HG03460 (cell line): ENCODE data around the gene MICAL1.

ENCODE experiments used
- ATAC-seq: cut with Tn5 transposase; IDR thresholded peaks from one replicate; pipeline ENCODE4 v1.9.1; 2021; ENCODE audit not compliant: unreplicated experiment

Gene MICAL1

GRCh38 chr6:109456111-109456583 lies 575 bp upstream of the MICAL1 start:
- peak; percentile 2 for ATAC-seq

DNA sequence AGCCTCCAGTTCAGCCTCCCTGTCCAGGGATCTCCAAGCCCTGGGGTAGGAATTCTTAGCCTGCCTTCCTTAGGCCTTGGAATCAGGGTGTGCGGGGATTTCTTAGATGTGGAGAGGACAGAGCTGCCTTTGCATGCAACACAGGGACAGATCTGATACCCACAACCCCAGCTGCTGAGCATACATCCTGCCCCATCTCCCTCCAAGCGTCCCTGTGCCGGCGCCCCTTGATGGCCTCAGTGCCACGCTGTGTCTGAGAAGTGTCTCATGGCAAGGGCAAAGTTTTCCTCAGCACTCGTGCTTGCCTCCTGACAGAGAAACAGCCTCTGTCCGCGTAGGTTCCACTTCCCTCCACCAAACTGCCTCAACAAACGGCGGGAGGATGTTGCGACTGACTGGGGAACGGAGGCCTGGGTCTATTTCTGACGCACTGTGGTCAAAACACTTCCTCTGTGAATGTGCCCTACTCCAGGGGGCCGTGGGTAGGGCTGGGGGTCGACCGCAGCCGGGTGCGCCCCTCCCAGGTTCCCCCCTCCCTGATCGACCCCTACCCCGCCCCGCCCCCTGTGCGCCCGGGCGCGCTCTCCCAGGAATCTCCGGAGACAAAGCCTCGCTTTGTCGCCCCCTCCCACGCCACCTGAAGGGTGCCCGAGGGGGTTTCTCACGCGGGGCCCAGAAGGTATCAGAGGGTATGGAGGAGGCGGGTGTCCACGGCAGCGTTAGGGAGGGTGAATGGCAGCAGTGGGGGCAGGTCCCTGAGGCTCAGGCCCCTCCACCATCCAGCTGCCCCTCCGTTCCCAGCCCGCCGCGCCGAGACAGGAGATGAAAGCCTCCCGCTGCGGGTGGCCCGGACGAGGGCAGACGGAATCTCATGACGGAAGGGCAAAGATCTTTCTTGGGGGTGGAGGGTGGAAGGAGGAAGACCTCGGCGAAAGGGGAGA lies 806 bp downstream of the MICAL1 start:
- peak; percentile 33 for ATAC-seq

DNA sequence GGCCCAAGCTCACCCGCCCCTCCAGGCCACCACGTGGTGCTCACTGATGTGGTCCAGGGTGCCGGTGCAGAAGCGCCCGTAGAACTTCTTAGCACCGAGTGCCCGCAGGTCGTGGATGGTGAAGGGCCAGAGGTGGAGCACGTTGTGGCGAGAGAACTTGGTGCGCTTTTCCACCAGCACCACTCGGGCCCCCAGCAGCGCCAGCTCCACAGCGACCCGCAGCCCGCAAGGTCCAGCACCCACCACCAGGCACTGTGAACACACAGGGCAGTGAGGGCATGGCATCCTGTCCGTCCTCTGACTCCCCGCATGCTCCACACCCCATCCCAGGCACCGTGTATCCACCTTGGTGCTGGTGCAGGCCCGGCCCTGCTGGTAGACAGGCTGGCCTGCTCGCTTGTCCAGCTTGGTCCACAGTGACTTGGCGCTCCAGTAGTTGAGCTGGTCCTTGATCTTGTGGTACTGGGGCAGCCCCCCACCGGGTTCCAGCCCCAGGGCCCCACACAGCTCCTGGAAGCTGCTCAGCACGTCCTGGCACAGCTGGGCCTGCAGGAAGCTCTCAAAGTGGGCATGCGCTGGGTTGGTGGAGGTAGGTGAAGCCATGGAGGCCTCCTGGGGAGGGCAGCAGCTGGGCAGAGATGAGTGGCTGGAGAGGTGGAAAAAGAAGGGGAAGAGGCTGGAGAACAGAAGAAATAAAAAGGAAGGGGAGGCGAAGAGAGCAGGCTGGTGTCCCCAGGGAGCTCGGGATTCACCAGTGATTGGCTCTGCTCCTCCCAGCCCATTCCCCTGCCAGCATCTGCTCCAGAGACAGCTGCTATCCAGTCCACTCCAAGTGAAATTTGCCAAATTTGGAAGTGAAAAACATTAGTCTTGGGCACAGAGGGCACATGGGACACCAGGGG lies 1.7 kb downstream of the MICAL1 start:
- no peak for ATAC-seq

- ATAC-seq = no peak
Observed at GRCh38 chr6:109453156-109453555, 2.4 kb downstream of the MICAL1 start.

DNA sequence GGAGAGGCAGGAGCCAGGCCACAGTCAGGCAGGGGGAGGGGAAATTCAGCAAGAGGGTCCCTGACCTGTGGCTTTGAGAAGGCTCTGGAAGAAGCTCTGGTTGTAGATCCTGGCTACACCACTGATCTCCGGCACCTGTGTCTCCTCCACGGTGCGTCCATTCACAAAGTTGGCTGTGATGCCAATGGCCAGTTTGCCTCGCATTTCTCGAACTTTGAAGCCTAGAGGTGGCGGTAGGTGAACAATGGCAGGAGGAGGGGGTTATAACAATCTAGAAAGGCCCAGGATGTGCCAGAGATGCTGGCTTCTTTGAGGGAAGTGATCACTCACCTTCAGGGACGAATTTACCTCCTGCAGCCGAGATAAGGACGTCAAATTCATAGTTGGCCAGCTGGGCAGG lies 3.4 kb downstream of the MICAL1 start:
- ATAC-seq = no peak

- no peak for ATAC-seq
Observed at GRCh38 chr6:109451376-109451775, 4.2 kb downstream of the MICAL1 start.

DNA sequence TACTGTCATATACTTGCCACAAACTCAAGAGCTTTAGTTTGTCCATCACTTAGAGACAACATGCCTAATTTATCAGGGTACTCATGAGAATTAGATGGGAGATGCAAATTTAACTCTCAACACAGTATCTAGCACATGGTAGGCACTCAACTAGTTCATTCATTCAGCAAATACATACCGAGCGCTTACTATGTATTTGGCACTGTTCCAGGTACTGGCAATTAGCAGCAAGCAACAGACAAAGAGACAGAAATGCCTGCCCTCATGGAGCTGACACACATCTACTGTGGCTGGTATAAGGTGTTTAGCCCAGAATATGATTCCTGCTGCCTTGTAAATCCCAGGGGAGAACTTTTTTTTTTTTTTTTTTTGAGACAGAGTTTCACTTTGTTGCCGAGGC lies 4.8 kb downstream of the MICAL1 start:
- no peak for ATAC-seq

DNA sequence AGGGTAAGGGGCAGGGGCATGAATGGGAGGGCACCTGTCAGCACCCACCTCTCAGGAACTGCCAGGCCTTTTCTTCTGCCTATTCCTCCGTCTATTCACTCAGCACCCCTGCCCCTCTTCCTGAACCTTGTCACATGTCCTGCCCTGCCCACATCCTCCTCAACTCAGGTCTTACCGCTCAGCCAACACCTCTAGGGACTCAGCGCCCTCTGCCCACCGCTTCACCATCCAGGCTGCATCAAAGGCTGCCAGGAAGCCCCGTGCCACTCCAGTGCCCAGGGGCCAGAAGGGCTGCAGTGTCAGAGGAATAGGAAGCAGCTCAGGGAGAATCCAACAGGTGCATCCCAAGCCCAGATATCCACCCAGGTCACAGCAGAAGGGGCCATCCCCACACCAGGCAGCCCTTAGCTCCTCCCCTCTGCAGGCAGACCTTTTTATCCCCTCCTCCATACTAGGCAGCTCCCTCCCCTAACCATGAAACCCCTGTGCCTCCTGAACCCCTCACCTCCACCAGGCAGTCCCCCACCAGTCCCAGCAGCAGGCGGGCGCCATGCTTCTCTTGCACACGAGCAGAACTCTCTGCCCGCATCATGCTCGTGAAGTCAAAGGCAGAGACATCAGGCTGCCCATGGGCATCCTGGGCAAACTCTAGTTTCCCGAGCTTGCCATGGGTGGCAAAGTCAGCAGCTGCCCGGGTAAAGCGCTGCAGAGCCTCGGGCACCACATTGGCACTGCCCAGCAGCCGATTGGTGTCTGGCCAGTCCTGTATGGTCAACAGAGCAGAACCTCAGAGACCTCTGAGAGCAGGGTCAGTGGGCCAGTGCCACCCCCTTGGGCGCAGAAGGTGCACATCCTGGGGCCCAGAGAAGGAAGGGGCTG lies 5.5 kb downstream of the MICAL1 start:
- no peak for ATAC-seq

DNA sequence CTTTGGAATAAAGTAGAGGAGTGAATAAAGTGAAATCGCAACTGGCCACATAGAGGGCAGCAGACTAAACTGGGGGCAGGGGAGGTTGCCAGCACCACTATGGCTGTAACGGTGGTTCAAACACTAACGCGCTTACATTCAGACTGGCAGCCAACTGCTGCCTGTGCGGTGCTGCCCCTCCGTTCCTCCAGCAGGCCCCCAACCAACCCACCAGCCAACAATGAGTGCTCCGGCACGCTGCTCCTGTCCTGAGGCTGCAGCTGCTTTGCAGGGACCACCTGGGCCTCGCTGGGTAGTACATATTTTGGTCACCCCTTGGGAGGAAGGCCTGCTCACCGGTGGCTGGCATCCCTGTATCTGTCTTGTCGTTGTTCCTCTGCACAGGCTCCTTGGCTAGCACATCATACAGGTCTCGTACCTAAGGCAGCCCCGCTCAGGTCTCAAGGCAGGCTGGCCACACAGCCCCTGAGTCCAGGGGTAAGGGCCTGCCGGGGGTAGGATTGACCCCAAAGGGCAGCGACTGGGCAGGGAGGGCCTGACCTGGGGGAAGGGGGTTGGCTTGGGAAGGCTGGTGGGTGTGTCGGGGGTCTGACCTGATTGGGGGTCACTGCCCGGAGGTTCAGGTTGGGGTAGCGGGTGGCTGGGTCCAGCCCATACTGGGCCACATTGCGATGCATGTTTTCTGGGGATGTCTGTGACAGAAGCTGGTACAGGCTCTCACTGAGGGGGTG lies 6.3 kb downstream of the MICAL1 start:
- ATAC-seq = no peak

DNA sequence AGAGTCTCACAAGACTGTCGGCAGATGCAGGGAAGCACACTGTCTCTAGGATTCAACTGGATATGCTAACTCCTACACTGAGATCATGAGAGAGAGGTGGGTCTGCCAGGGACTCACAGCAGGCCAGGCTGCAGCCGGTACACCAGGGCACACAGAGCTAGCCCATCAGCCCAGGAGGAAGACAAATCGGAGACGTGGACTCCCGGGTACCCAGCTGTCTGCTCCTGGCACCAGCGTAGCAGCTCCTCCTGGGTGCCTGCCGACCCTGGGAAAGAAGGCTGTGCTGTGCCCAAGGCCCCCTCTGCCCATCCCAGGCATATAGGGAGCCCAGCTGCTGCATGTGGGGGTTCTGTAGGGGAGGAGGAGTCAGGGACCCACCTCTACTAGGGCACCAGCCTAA lies 7.0 kb downstream of the MICAL1 start:
- ATAC-seq = no peak

GRCh38 chr6:109447878-109448555 lies 7.6 kb downstream of the MICAL1 start:
- no peak for ATAC-seq

DNA sequence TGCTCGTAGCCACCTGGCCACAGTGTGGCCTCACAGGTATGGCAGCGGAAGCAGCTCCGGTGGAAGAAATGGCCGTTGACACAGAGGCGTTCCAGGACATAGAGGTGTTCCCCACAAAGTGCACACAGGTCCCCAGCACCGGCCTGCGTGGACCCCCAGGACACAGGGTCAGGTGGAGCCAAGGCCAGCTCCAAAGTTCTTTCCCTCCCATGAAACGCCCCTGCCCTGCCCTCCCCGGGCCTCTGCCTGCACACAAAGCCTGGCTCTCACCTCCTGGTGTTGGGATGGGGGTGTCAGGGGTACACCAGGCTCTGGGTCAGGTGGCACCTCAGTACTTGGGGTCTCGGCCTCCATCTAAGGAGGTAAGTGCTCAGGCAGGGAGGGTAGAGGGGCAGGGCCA lies 8.5 kb downstream of the MICAL1 start:
- ATAC-seq = no peak

DNA sequence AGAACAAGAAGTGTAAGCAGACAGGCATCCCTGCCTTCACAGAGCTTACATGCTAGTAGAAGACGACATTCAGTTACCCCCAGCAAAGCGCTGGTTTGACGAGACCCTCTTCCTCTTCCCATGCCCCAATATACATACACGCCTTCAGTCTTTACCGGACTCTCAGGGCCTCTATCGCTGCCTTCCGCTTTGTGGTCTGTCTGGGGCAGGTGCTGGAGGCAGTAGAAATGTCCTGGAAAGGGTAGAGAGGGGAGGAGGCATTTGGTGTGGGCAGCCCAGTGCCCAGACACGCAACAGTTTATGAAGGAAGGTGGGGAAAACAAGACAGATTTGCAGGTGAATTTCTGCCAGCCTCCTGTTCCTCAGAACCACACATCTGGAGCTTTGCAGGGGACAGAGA lies 9.0 kb downstream of the MICAL1 start:
- no peak for ATAC-seq

DNA sequence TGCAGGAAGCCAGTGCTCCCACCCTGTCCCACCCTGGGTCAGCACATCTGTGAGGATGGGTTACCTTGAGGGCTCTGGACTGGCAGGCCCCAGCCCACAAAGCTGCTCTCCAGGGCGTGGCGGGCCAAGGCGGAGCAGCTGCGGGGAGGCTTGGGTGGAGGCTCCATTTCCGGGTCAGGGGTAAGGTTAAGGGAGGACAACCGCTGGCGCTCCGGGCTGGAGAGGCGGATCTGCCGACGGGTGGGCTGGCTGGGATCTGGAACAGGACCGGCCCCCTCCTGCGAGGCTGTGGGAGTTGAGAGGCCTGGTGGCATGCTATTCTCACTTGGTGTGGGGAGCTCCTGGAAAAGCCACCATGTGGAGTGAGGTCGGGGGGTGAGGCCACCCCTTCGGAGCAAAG lies 9.5 kb downstream of the MICAL1 start:
- no peak for ATAC-seq

DNA sequence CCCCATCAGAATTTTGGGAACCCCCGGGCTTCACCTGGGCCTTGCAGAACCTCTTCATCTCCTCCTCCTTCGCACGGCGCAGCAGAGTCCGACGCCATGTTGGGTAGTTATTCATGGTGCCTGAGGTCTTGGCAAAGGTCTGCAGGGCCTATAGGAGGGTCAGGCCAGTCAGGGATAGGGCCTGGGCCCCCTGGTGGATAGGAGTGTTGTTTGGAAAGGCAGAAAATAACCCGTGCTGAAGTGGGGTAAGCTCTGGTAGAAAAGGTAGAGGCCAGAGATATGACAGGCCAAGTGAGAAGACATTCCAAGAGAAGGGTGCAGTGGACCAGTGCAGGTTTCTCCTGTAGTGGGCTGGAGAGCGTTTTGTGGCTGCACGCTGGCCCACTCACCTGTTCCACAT lies 10.2 kb downstream of the MICAL1 start:
- no peak for ATAC-seq

GRCh38 chr6:109443425-109443950 lies 12.1 kb downstream of the MICAL1 start:
- ATAC-seq = no peak

DNA sequence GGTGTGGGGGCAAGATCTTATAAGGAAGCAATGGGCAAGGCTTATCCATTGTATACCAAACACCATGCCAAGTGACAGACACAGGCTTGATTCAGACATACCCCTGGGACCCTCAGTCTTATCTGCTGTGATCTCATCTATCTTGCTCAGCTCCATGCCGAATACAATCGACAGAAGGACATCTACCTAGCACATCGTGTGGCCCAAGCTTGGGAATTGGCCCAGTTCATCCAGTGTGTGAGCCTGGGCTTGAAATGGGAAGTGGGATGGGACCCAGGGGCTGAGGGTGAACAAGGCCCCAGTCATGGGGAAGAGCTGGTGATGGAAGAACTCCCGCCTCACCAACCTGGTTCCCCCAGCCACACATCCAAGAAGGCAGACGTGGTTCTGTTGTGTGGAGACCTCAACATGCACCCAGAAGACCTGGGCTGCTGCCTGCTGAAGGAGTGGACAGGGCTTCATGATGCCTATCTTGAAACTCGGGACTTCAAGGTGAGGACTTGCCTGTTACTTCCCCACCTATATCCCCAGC lies 13.1 kb downstream of the MICAL1 start:
- ATAC-seq = no peak

DNA sequence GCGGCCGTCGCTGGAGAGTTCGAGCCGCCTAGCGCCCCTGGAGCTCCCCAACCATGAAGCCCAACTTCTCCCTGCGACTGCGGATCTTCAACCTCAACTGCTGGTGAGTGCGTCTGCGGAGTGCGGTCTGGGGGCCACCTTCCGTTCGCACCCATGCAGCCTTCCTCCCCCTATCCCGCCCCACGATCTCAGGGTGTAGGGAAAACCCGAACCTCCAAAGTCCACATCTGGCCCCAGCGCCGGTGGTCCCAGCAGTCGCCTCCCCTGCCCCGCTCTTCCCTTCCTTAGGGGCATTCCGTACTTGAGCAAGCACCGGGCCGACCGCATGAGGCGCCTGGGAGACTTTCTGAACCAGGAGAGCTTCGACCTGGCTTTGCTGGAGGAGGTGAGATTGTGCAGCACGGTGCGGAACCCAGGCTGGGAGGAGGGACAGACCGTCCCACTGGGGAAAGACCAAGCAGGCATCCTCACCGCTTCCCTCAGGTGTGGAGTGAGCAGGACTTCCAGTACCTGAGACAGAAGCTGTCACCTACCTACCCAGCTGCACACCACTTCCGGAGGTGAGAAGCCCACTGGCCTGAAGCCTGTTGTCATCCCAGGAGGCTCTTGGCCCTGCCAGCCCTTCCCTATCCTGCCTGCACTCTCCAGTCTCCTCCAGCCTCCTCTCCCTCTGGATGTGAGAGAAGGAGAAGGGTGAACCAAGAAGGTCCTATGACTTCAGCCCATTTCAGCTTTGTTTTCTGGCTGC lies 14.3 kb downstream of the MICAL1 start:
- ATAC-seq = peak; percentile 22
